ENCODE results near the gene RORB. TPM values are rescaled to one million over a fixed set of nuclear protein-coding genes. Genes with fewer than 3 reads are reported as not detected.

RORB gene
- total RNA-seq, 4 donors from 2014 or later, result 0.45 to 10.0 (median 0.81) TPM

DNA sequence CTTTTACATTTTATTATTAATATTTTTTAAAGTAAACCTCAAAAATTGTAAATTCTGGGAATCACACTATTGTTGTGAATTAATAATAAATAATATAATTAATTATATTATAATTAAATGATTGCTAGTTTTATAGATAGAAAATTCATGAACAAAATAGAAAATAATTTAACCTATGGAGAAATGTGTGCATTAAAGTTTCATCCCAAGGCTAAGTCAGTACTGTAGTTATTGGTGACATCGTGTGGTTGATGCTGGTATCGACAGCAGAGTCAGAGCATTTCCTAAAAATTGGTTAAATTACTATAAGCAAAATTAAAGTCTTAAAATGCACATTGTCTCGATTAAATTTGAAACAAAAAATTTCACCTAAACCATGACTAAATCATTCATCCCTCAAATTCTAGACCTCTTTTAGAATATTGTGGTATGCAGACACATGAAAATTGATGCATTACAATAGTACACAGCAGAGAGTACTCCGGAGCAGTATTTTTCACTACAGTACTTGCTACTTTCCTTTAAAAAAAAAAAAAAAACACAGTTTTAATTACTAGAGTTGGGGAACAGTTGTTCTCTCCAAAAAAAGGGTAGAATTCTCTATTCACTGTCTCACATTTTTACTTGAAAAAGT is 73.9 kb downstream of the RORB start:
- TF ChIP-seq, protein P1, sequence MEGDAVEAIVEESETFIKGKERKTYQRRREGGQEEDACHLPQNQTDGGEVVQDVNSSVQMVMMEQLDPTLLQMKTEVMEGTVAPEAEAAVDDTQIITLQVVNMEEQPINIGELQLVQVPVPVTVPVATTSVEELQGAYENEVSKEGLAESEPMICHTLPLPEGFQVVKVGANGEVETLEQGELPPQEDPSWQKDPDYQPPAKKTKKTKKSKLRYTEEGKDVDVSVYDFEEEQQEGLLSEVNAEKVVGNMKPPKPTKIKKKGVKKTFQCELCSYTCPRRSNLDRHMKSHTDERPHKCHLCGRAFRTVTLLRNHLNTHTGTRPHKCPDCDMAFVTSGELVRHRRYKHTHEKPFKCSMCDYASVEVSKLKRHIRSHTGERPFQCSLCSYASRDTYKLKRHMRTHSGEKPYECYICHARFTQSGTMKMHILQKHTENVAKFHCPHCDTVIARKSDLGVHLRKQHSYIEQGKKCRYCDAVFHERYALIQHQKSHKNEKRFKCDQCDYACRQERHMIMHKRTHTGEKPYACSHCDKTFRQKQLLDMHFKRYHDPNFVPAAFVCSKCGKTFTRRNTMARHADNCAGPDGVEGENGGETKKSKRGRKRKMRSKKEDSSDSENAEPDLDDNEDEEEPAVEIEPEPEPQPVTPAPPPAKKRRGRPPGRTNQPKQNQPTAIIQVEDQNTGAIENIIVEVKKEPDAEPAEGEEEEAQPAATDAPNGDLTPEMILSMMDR (IDR thresholded peaks at IDR 0.05), result peak; percentile 17 to 54 (median 34)
- TF ChIP-seq POLR2AphosphoS5 (IDR thresholded peaks at IDR 0.05), result no peak
- no peak for TF ChIP-seq EP300 (IDR thresholded peaks at IDR 0.05)
- no peak for TF ChIP-seq POLR2A (IDR thresholded peaks at IDR 0.05)
- no peak for ATAC-seq
- H3K4me1 ChIP-seq, result no peaks in the 10 kb centered on the region
- 25% methylated on average over 4 of the region's 4 CpGs for WGBS, 2 donors (ENCODE audit: low coverage in 1 of 2)
- H3K27me3 ChIP-seq, result no peaks in the 10 kb centered on the region
- H3K9me3 ChIP-seq, result no peaks in the 10 kb centered on the region
- H3K4me3 ChIP-seq, result no peak overlapping the region
- no peaks in the 10 kb centered on the region for H3K36me3 ChIP-seq
- H3K27ac ChIP-seq, result no peak overlapping the region

DNA sequence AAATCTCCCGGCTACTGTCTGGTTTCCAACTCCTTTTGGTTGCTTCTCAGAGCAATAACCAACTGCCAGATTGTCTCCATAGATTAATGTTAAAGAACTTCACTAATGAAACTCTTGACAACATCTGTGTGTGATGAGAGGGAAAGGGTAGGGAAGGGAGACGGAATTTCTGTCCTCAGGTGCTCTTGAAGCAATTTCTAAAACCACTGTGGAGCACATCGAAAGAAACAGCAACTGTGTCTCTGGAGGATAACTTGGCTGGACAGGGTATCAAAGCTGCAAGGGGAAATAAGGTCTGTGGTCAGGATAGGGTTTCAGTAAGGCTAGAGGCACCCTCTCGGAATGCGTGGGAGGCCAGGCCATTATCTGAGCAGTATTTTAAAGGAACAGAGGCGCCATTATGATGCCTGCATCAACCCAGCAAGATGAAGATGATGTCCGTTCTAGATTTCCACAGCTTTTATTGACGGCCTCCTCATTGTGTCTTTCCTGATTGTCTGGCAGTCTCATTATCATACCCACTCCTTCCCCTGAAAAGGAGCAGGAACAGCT is 76.6 kb downstream of the RORB start:
- Histone ChIP-seq H3K9me3 (no peaks in the 10 kb centered on the region), H3K4me1 (no peaks in the 10 kb centered on the region), H3K27me3 (no peaks in the 10 kb centered on the region), H3K36me3 (no peaks in the 10 kb centered on the region), H3K4me3 (no peak overlapping the region), H3K27ac (no peak overlapping the region)
- TF ChIP-seq EP300 (IDR thresholded peaks at IDR 0.05), result no peak
- 61 to 65% methylated on average over 7 to 8 of the region's 8 CpGs for WGBS, 2 donors (ENCODE audit: low coverage in 1 of 2)
- no peak for ATAC-seq

DNA sequence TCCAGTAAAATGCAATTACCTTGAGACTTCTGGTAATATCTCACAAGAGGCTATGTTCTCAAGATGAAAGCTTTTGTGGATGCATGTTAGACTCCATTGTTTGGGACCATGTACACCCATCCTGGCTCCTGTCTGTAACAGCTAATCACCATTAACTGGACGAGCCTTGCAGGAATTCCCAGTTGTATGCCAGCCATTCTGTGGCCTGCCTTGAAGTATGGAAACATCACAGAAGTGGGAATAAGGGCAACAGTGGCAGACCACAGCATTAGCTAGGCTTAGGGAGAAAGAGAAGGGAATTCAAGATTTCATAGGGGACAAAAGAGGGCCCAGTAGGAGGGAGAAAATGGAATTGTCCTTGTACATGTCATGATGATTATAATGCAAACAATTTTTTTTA is 79.0 kb downstream of the RORB start:
- no peaks in the 10 kb centered on the region for H3K36me3 ChIP-seq
- H3K27ac ChIP-seq, result no peak overlapping the region
- TF ChIP-seq POLR2AphosphoS5 (IDR thresholded peaks at IDR 0.05) (no peak), EP300 (IDR thresholded peaks at IDR 0.05) (no peak), POLR2A (IDR thresholded peaks at IDR 0.05) (no peak)
- TF ChIP-seq, protein P1 (IDR thresholded peaks at IDR 0.05), result no peak
- no peak overlapping the region for H3K4me3 ChIP-seq
- no peaks in the 10 kb centered on the region for H3K4me1 ChIP-seq
- ATAC-seq, result no peak
- 18 to 44% methylated on average over 1 of the region's 1 CpG for WGBS, 2 donors (ENCODE audit: low coverage in 1 of 2)
- H3K27me3 ChIP-seq, result no peaks in the 10 kb centered on the region
- no peaks in the 10 kb centered on the region for H3K9me3 ChIP-seq

DNA sequence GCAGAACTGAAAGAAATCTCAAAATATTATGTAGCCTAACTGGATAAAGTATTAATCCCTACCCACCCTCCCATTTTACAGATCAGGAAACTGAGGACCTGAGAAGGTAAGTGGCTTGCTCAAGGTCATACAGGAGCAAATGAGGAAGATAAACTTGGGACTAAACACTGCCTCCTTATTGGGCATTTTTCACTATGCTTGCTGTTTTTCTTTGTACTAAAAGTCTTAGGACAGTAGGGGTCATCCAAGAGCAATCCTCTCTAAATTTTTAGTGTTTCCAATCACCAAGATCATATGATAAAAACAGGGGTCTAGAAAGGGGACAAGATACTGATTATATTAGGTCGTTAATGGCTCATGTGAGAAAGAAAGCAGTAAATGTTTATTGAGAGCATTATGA is 80.8 kb downstream of the RORB start:
- Histone ChIP-seq H3K27ac (no peak overlapping the region), H3K9me3 (no peaks in the 10 kb centered on the region)

DNA sequence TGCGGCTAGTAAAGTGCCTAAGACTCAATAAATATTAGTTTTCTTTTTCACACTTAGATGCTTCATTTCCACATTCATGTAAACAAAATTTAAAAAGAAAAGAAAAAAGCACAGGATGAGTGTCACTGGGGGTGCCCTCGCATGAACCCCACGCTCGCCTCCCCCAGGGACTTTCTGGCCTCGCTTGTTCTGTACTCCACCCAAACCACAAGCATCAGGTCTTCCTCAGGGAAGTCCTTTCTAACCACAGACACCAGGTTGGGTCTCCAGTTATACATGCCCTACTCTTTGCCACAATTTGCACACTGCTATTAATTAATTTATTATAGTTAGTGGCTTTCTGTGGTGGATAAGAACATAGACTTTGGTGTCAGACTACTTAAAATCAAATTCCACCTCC is 92.4 kb downstream of the RORB start:
- ATAC-seq, result no peak
- H3K4me1 ChIP-seq, result no peaks in the 10 kb centered on the region
- H3K4me3 ChIP-seq, result no peak overlapping the region
- H3K9me3 ChIP-seq, result no peaks in the 10 kb centered on the region
- TF ChIP-seq POLR2A (IDR thresholded peaks at IDR 0.05) (no peak), EP300 (IDR thresholded peaks at IDR 0.05) (no peak), POLR2AphosphoS5 (IDR thresholded peaks at IDR 0.05) (no peak)
- TF ChIP-seq, protein P1 (IDR thresholded peaks at IDR 0.05), result no peak
- H3K27ac ChIP-seq, result no peak overlapping the region
- H3K36me3 ChIP-seq, result no peaks in the 10 kb centered on the region
- WGBS, 2 donors (ENCODE audit: low coverage in 1 of 2), result 85 to 89% methylated on average over 5 of the region's 5 CpGs
- H3K27me3 ChIP-seq, result no peaks in the 10 kb centered on the region

More for the DNA sequence above, 80.8 kb downstream of the RORB start:
- Histone ChIP-seq H3K27me3 (no peaks in the 10 kb centered on the region), H3K36me3 (no peaks in the 10 kb centered on the region), H3K4me3 (no peak overlapping the region), H3K4me1 (no peaks in the 10 kb centered on the region)
- ATAC-seq, result no peak
- TF ChIP-seq, protein P1 (IDR thresholded peaks at IDR 0.05), result no peak
- no peak for TF ChIP-seq EP300 (IDR thresholded peaks at IDR 0.05)
- TF ChIP-seq POLR2AphosphoS5 (IDR thresholded peaks at IDR 0.05), result no peak
- no peak for TF ChIP-seq POLR2A (IDR thresholded peaks at IDR 0.05)
- WGBS, 2 donors (ENCODE audit: low coverage in 1 of 2), result 40 to 59% methylated on average over 1 of the region's 1 CpG

Data from gastroesophageal sphincter (tissue), 4 donors.